Hematopoietic multipotent progenitor cell (in vitro differentiated cells): ENCODE results near the gene HDAC2. TPM values are rescaled to one million over a fixed set of nuclear protein-coding genes. Genes with fewer than 3 reads are reported as not detected.

ENCODE experiments used
- total RNA-seq: library from RNA; depleted of rRNA; stranded (reverse); fragments of >200 nt; gene quantifications from one replicate; pipeline ENCODE4 v1.2.3, GENCODE V29; 2012

Gene HDAC2
- total RNA-seq, 1 donor, result 43.6 TPM

Other genes with a start within 250 kb of the HDAC2 start
- 0.81 TPM for gene MARCKS, start 113.8 kb downstream of the HDAC2 start, total RNA-seq